Measurements from ENCODE around the gene OR52E1.

DNA sequence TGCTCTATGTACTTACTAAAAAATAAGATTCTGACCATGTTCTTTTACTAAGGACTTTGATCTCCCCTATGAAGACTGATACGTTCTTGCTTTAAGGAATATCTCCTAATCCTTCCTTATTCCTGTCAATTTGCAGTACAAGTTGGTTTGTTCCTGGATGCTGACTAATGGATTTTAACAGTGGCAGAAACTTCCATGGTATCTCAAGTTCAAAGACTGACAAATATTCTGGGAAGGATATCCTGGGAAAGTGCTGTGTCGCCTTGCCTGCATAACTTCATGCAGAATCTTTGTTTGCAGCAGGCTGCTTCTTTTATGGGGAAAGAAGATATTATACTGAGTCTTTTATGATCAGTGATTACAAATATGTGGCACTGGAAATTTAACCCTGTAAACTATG, 31.4 kb upstream of the OR52E1 start:
- TF ChIP-seq CTCF (IDR thresholded peaks at IDR 0.05; ENCODE audit: control extremely low read depth in 1 of 3, insufficient read depth in 1 of 3, low read depth in 1 of 3, low read length in 3 of 3), result no peak
- TF ChIP-seq POLR2A (IDR thresholded peaks at IDR 0.05; ENCODE audit: control extremely low read depth in 1 of 2, low read depth in 2 of 2, low read length in 2 of 2), result no peak
- no peak for TF ChIP-seq ATF3 (IDR thresholded peaks at IDR 0.05; ENCODE audit: insufficient read depth, low read depth, low read length)
- no peak for TF ChIP-seq ZNF274 (IDR thresholded peaks at IDR 0.05; ENCODE audit: borderline replicate concordance, extremely low read depth, low read length)
- TF ChIP-seq, protein P1, sequence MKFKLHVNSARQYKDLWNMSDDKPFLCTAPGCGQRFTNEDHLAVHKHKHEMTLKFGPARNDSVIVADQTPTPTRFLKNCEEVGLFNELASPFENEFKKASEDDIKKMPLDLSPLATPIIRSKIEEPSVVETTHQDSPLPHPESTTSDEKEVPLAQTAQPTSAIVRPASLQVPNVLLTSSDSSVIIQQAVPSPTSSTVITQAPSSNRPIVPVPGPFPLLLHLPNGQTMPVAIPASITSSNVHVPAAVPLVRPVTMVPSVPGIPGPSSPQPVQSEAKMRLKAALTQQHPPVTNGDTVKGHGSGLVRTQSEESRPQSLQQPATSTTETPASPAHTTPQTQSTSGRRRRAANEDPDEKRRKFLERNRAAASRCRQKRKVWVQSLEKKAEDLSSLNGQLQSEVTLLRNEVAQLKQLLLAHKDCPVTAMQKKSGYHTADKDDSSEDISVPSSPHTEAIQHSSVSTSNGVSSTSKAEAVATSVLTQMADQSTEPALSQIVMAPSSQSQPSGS (IDR thresholded peaks at IDR 0.05; ENCODE audit: low read length), result no peak
- TF ChIP-seq MAX (IDR thresholded peaks at IDR 0.05), result no peak
